ENCODE results near the gene POC1A.

The POC1A gene

DNA sequence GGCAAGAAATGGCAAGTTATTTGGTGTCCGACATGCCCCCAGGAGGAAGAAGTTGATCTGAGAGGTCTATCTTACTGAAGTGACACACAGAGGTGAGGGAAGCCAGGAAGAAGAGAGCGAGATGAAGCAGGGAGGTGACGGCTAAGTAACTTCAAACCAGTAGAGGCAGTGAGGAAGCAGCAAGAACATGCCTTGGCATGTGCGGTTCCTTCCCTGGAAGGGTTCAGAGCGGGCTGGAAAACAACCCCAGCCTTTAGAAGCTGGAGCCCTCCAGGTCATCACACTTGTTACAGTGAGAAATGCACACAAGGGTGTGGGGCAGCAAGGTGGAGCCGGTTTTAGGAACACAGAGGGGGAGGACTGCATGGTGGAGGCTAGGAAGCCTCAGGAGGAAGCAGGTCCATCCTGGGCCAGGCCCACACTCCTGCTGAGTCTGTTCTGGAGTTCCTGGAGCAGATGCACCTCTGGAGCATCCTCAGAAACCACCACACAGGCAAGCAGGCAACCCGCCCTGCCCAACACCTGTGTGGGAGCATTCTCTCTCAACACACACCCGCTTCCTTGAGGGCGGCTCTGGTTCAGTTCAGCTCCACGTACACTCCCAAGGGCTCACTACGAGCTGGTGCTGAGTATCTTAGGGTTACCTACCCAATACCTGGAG is 47.1 kb downstream of the POC1A start:
- no peak for DNase-seq (ENCODE audit: low read depth in 2 of 2, low spot score in 1 of 2)

- DNase-seq (ENCODE audit: low read depth in 2 of 2, low spot score in 1 of 2), result no peak
Measured at GRCh38 chr3:52104684-52105640, 49.3 kb downstream of the POC1A start.

- no peak for DNase-seq (ENCODE audit: low read depth in 2 of 2, low spot score in 1 of 2)
Measured at GRCh38 chr3:52102934-52103333, 51.3 kb downstream of the POC1A start.

- no peak for DNase-seq (ENCODE audit: low read depth in 2 of 2, low spot score in 1 of 2)
Measured at GRCh38 chr3:52099001-52099401, 55.2 kb downstream of the POC1A start.

GRCh38 chr3:52097851-52098507 is 56.2 kb downstream of the POC1A start:
- no peak for DNase-seq (ENCODE audit: low read depth in 2 of 2, low spot score in 1 of 2)

DNA sequence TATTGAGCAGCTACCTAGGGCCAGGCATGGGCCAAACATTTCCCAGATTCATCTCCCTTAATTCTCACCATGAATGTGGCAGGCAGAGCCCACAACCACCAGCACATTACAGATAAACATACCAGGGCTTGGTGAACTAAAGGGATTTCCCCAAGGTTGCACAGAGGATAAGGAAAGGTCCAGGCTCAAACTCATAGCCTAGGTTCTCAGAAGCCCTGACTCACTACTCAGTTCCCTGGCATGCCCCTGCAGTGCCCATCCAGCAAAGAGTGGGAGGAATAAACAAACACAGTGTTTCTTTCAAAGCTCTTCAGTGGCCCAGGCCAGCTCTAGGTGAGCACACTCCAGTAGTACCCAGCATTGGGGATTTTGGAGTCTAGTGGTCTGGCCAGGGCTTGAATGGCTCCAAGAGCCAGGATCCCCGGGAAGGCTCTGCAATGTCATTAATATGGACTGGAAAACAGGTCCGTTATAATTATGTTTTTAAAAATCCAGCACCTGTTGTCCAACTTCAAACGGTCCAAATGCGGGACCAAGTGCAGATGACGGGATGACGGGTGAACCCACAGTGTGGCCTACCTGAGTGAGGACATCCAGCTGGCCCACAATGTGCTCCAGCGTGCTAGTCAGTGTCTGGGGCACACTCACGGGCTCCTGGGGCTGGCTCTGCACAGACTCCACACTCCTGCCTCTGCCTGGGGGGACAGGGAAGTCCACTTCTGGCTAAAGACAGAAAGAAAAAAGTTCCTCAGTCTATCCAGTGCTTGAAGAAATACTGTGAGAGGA is 58.0 kb downstream of the POC1A start:
- no peak for DNase-seq (ENCODE audit: low read depth in 2 of 2, low spot score in 1 of 2)

DNA sequence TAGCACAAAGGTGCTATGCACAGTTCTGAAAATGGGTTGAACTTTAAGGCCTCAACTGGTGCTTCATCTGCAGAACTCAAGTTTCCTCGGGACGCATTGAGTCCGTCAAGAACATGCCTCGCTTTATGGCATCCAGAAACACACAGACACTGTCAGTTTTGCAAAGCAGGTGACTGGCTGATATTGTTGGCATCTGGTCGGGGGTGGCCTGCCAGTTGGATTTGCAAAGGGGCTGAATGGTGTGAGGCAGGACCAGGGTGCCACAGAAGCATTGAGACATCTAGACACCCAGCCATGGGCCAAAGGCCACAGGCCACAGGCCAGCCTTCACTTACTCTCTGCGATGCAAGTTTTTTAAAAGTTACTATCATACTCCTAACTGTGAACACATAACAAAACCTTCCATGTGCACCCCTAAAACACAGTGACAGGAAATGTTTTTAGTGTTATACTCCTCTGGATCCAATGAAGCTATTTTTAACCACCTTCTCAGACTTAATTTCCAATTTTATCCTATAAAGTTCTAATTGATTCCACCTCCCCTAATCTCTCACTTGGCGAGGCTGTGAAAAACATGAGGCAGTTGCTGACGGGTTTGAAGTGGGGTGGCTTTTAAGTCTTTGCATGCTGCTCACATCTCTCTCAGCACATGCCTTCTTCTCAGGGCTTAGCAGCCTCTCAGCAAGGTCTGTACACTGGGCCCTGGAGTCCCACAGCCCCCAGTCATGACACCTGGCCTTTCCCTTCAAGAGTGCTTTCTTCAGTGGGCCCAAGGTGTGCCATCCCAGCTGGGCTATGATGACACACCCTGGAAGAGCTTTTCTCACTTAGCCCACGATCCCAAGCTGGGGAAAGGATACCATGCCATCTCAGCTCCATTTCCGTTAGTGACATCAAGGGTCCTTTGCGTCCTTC is 59.4 kb downstream of the POC1A start:
- no peak for DNase-seq (ENCODE audit: low read depth in 2 of 2, low spot score in 1 of 2)

GRCh38 chr3:52093756-52094545 is 60.3 kb downstream of the POC1A start:
- DNase-seq (ENCODE audit: low read depth in 2 of 2, low spot score in 1 of 2), result no peak

DNA sequence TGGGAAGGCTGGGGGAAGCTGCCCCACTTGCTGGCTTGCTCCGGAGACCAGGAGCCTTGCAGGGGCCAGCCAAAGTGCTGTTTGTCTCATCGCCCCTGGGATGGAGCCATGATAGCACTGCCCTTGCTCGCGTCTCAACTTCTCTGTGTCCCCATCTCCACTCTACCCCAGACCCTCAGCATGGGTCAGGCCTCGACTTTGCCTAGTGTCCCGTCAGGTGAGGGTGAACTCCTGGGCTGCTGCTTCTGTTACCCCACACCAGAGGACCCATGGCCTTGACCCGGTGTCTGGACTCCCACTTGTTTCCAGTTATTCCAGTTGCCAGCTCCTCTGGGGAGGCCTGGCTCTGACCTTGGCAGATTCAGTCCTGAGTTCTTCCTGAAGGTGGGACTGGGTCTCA is 61.3 kb downstream of the POC1A start:
- DNase-seq (ENCODE audit: low read depth in 2 of 2, low spot score in 1 of 2), result no peak

DNA sequence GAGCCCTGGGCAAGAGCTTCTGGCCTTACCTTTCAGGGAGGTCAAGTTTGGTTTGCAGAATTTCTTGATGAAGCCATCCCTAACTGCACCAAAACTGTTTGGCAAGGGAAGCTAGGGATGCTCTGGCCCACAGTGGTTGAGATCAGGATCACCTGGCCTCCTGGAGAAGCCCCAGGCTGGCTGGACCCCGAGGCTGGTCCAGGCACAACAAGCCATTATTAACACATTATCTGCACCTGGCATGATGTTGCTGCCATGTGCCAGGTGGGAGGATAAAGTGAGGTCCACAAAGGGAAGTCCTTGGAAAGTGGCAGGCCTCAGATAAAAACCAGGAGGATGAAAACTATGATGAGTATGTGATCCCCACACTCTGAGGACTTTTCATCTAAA is 62.0 kb downstream of the POC1A start:
- DNase-seq (ENCODE audit: low read depth in 2 of 2, low spot score in 1 of 2), result no peak

GRCh38 chr3:52091586-52092270 is 62.5 kb downstream of the POC1A start:
- DNase-seq (ENCODE audit: low read depth in 2 of 2, low spot score in 1 of 2), result no peak

DNA sequence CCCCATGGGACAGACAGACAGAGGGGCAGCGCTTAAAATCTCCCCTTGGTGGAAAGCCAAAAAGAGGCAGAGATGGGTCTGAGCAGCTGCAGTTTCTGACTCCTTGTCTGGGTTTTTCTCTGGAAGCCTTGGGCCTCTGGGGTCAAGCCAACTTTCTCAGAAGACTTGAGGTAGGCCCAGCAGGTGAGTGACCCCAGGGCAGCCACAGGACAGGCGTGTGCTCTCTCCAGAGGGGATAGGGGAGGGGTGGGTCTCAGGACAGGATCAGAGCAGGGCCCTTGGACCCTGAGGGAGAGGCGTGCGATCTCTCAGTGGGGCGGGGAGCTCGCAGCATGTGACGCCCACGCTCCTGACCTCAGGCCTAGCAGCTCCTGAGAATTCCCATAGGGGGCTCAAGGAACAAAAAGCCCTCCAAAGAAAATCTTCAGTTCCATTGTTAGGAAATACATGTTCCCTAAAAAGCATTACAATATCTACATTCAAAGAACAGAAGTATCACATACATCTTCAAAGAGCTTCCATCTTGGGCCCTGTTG is 63.2 kb downstream of the POC1A start:
- DNase-seq (ENCODE audit: low read depth in 2 of 2, low spot score in 1 of 2), result no peak

- no peak for DNase-seq (ENCODE audit: low read depth in 2 of 2, low spot score in 1 of 2)
Measured at GRCh38 chr3:52090131-52090932, 63.9 kb downstream of the POC1A start.

DNA sequence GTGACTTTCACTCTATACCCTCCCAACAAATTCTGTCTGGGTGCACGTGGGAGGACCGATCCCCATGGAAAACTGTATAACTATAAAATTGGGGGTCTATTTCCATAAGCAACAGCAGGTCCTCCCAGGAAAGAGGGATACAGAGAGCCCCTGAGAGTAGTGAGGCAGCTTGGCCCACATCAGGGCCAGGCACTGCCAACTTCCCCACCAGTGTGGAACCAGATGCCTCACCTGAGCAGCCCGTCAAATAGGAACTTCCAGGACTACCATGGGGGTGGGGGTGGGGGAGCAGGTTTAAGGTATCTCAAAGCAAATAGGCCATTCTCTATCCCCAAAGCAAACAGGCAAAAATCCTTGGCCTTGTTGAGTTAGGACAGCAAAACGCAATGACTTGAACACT is 64.5 kb downstream of the POC1A start:
- DNase-seq (ENCODE audit: low read depth in 2 of 2, low spot score in 1 of 2), result no peak

DNA sequence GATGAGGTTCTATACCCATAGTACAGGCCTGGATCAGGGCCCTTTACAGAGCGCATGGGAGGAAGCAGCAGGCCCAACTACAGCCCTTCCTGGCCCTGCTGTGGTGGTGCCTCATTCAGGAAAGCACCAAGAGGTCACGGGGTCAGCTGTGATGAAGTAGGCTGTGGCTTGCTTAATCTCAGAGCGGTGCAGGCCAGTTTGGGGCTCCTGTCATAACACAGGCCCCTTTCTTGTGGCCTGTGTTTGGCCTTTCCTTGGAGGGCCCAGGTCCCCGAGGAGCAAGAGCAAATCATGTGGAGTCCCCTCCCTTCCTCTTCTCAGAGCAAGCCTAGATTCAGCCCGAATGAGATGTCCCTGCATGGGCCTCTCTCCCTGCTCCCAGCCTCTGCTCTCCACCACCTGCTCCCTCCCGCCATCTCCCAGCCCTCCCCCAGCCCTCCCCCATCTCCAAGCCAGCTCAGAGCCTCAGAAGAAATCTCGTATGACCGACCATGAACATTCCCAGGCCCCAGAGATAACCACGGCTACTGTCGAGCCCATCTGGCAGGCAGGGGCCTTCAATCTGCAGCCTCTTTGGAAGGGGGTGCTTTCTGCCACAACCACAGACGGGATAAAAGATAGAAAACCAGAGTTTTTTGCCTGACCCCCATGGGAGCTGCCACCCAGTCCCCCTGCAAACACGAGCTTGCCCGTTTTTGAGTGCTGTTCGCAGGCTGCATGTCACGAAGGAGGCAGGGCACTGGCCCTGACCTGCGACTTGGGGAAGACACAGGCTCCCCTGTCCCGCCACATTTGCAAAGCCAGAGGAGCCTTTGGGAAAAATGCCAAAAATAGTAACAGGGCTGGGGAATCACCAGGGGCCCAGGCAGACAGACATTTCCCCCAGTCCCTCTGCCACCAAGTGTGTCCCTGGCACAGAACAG is 65.5 kb downstream of the POC1A start:
- no peak for DNase-seq (ENCODE audit: low read depth in 2 of 2, low spot score in 1 of 2)

DNA sequence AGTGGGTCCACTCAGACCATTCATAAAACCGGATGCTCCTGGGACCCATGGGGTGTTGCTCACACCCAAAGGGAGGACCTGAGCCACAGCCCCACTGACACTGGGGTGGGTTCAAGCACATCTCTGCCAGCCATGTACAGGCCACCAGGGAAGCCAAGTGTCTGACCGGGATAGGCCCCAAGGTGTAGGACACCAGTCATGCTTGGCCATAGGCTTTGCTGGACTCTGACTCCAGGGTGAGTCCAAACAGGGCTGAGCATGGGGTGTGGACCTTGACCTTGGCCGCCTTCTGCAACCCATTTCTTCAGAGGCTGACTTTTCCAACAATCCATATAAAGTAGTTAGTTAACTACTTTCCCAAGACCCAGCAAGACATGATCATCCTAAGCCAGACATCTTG is 66.5 kb downstream of the POC1A start:
- no peak for DNase-seq (ENCODE audit: low read depth in 2 of 2, low spot score in 1 of 2)
